Keratinocyte (primary cell): Measurements from ENCODE around the gene MYO10. TPM values are rescaled to one million over a fixed set of nuclear protein-coding genes. Genes with fewer than 3 reads are reported as not detected.

Experiments used
- DNase-seq: peaks from one replicate; pipeline ENCODE4 v3.0.0-alpha.2; 2011; ENCODE audit warnings: low read depth, missing footprints, low spot score
- FAIRE-seq: peaks from 2 replicates; lab custom pipeline; 2011; peaks lifted over from hg19 to GRCh38; lab: Jason Lieb, UNC
- H2AFZ ChIP-seq: 2 replicates; pipeline ENCODE4 v1.6.0; 2012; ENCODE audit warnings: low read length, control low read depth, inconsistent platforms; ENCODE audit not compliant: control insufficient read depth
- H3K27ac ChIP-seq: 2 replicates; pipeline ENCODE4 v1.5.1; 2011; ENCODE audit warnings: low read length; ENCODE audit not compliant: control insufficient read depth, insufficient read depth
- H3K27me3 ChIP-seq: 3 replicates; pipeline ENCODE4 v1.6.0; 2011; ENCODE audit warnings: low read length; ENCODE audit not compliant: control insufficient read depth, insufficient read depth; ENCODE audit errors: extremely low read depth
- H3K36me3 ChIP-seq, 2 experiments: 2 replicates in 1 of 2; 3 replicates in 1 of 2; pipeline ENCODE4 v1.5.1; 2011; ENCODE audit warnings: low read length in 2 of 2, mild to moderate bottlenecking in 1 of 2; ENCODE audit not compliant: control insufficient read depth in 2 of 2, insufficient read depth in 2 of 2; ENCODE audit errors: extremely low read depth in 1 of 2
- H3K4me1 ChIP-seq: 3 replicates; pipeline ENCODE4 v1.5.1; 2011; ENCODE audit warnings: low read length; ENCODE audit not compliant: control insufficient read depth, insufficient read depth; ENCODE audit errors: extremely low read depth
- H3K4me2 ChIP-seq: 3 replicates; pipeline ENCODE4 v1.6.0; 2011; ENCODE audit warnings: low read depth, low read length; ENCODE audit not compliant: control insufficient read depth, insufficient read depth; ENCODE audit errors: extremely low read depth
- H3K4me3 ChIP-seq, 3 experiments: fragments of 200-600 bp in 1 of 3; sonication (generic) in 1 of 3; 2 replicates in 2 of 3; 3 replicates in 1 of 3; pipeline ENCODE4 v1.5.1; 2011 to 2016; ENCODE audit warnings: low read length in 3 of 3, mild to moderate bottlenecking in 3 of 3, control low read depth in 2 of 3, inconsistent platforms in 1 of 3, low read depth in 1 of 3, mixed read lengths in 1 of 3, mixed run types in 1 of 3, moderate library complexity in 1 of 3; ENCODE audit not compliant: control insufficient read depth in 2 of 3, insufficient read depth in 2 of 3; ENCODE audit errors: extremely low read depth in 1 of 3
- H3K79me2 ChIP-seq: 2 replicates; pipeline ENCODE4 v1.6.0; 2012; ENCODE audit warnings: low read length; ENCODE audit not compliant: control insufficient read depth, insufficient read depth
- H3K9ac ChIP-seq: 3 replicates; pipeline ENCODE4 v1.6.0; 2011; ENCODE audit warnings: low read length; ENCODE audit not compliant: control insufficient read depth, insufficient read depth; ENCODE audit errors: extremely low read depth
- H3K9me1 ChIP-seq: 3 replicates; pipeline ENCODE4 v1.6.0; 2011; ENCODE audit warnings: low read length; ENCODE audit not compliant: control insufficient read depth, insufficient read depth; ENCODE audit errors: extremely low read depth
- H3K9me3 ChIP-seq: 2 replicates; pipeline ENCODE4 v1.5.1; 2012; ENCODE audit warnings: low read depth, low read length; ENCODE audit not compliant: control insufficient read depth
- H4K20me1 ChIP-seq: 3 replicates; pipeline ENCODE4 v1.6.0; 2011; ENCODE audit warnings: low read length; ENCODE audit not compliant: control insufficient read depth, insufficient read depth; ENCODE audit errors: extremely low read depth
- CTCF ChIP-seq, 3 experiments: IDR thresholded peaks in 1 of 3; conservative IDR thresholded peaks in 1 of 3; optimal IDR thresholded peaks in 1 of 3; 2 replicates in 2 of 3; 3 replicates in 1 of 3; pipeline versions ENCODE3 to v1.5.1; 2011; ENCODE audit warnings: low read length in 3 of 3, mild to moderate bottlenecking in 3 of 3, moderate library complexity in 2 of 3, control low read depth in 1 of 3, inconsistent platforms in 1 of 3; ENCODE audit not compliant: insufficient read depth in 2 of 3; ENCODE audit errors: extremely low read depth in 1 of 3
- EZH2 ChIP-seq: IDR thresholded peaks from one replicate; pipeline ENCODE4 v1.6.1; 2012; ENCODE audit warnings: inconsistent platforms, mild to moderate bottlenecking, low read length, moderate library complexity
- dilution Hi-C: fragments of 300-500 bp; cut with MboI; formaldehyde crosslinking; loops from one replicate; pipeline ENCODE4 v1.7.0; 2020; ENCODE audit warnings: low sequenced_read_pairs; ENCODE audit not compliant: extremely low pct_ligation_motif_present
- polyA plus RNA-seq, 5 experiments: library from polyadenylated mRNA; depleted of rRNA in 3 of 5; stranded (reverse) in 3 of 5; stranded (forward) in 1 of 5; unstranded in 1 of 5; fragments of >200 nt; gene quantifications; 1 replicate in 1 of 5; 2 replicates in 3 of 5; 3 replicates in 1 of 5; pipeline versions ENCODE4 v1.2.1 to v1.2.3, GENCODE V29; 2011 to 2012; ENCODE audit warnings: missing spikeins in 2 of 5, low read depth in 1 of 5, low replicate concordance in 1 of 5

MYO10 gene
- polyA plus RNA-seq, 1 donor (not counting 4 experiments of a cell fraction or from before 2014, with no cell fraction given): 22.0 TPM

DNA sequence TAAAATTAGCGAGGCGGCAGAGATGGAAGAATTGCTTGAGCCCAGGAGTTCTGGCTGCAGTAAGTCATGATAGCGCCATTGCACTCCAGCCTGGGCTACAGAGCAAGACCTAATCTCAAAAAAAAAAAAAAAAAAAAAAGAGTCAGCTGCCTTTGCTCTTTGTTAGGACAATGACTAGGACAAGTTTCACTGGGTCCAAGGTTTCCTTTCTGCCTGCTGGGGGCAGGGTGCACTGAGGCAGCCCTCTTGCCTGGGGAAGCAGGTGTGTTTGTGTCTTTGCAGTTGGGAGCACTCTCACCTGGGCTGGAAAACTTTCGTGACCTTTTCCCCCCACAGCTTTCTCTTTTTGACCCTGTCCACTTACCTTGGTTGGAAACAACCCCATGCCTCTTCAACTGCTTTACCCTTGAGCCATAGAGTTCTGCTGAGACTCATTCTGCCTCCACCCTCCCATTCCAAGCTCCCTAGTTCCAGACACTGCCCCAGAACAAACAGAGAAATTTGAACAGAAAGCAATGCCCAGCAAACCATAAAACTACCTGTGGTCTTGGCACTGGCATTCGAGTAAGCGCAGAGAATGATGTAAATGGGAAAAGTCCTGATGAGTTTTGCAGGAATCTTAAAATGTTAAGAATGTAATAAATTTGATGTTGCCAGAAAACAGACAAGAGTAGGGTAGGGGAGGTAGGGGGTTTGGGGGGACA is 17.0 kb upstream of the MYO10 start:
- no peak overlapping the region for H2AFZ ChIP-seq
- H3K27ac ChIP-seq: no peak overlapping the region
- H3K4me3 ChIP-seq: no peak overlapping the region
- no peaks in the 10 kb centered on the region for H3K79me2 ChIP-seq
- no peaks in the 10 kb centered on the region for H3K27me3 ChIP-seq
- peaks cover 9% of the 10 kb centered on the region for H3K4me1 ChIP-seq
- FAIRE-seq: no peak
- no peaks in the 10 kb centered on the region for H3K36me3 ChIP-seq
- no peak overlapping the region for H3K9ac ChIP-seq
- H3K9me1 ChIP-seq: no peaks in the 10 kb centered on the region
- TF ChIP-seq EZH2 (no peak), CTCF (optimal IDR thresholded peaks at IDR 0.05 in 1 of 3, IDR thresholded peaks at IDR 0.05 in 1 of 3, conservative IDR thresholded peaks at IDR 0.05 in 1 of 3; ENCODE audit: extremely low read depth in 1 of 3, insufficient read depth in 2 of 3, low read length in 3 of 3) (no peak)
- dilution Hi-C loops: no loop called here
- H4K20me1 ChIP-seq: no peaks in the 10 kb centered on the region
- H3K9me3 ChIP-seq: no peaks in the 10 kb centered on the region
- H3K4me2 ChIP-seq: no peak overlapping the region
- DNase-seq: no peak

DNA sequence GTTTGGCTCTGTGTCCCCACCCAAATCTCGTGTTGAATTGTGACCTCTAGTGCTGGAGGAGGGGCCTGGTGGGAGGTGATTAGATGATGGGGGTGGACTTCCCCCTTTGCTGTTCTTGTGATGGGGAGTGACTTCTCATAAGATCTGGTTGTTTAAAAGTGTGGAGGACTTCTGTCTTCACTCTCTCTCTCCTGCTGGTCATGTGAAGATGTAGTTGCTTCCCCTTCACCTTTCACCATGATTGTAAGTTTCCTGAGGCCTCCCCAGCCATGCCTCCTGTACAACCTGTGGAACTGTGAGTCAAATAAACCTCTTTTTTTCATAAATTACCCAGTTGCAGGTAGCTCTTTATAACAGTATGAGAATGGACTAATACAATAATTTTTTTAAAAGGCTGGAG is 10.6 kb upstream of the MYO10 start:
- Histone ChIP-seq H3K79me2 (no peaks in the 10 kb centered on the region), H3K4me3 (no peak overlapping the region), H3K27me3 (no peaks in the 10 kb centered on the region), H4K20me1 (no peaks in the 10 kb centered on the region), H3K9me3 (peaks cover 2% of the 10 kb centered on the region), H3K4me1 (no peaks in the 10 kb centered on the region), H3K9ac (no peak overlapping the region), H3K9me1 (no peaks in the 10 kb centered on the region), H3K27ac (no peak overlapping the region), H3K4me2 (no peak overlapping the region), H2AFZ (no peak overlapping the region), H3K36me3 (no peaks in the 10 kb centered on the region)
- no peak for FAIRE-seq
- dilution Hi-C loops: no loop called here
- DNase-seq: no peak
- no peak for TF ChIP-seq EZH2
- no peak for TF ChIP-seq CTCF (optimal IDR thresholded peaks at IDR 0.05 in 1 of 3, IDR thresholded peaks at IDR 0.05 in 1 of 3, conservative IDR thresholded peaks at IDR 0.05 in 1 of 3; ENCODE audit: extremely low read depth in 1 of 3, insufficient read depth in 2 of 3, low read length in 3 of 3)
